T-helper 2 cell treated with Interferon-gamma antibody and Interleukin-4, amounts not matched to agents 100 ng/mL and 5 ng/mL, for 36 hours (primary cell): ENCODE data around the gene ENPP3. TPM values are rescaled to one million over a fixed set of nuclear protein-coding genes. Genes with fewer than 3 reads are reported as not detected.

Experiments
- intact Hi-C: fragments of 100-400 bp; cut with micrococcal nuclease; formaldehyde crosslinking; loops from one replicate; pipeline ENCODE4 v1.15.1; 2023
- total RNA-seq: library from RNA; stranded (reverse); gene quantifications from 2 replicates; pipeline ENCODE4 v1.2.3, GENCODE V29; 2022

The ENPP3 gene
- total RNA-seq, 1 donor from 2014 or later, result 2.7 TPM

DNA sequence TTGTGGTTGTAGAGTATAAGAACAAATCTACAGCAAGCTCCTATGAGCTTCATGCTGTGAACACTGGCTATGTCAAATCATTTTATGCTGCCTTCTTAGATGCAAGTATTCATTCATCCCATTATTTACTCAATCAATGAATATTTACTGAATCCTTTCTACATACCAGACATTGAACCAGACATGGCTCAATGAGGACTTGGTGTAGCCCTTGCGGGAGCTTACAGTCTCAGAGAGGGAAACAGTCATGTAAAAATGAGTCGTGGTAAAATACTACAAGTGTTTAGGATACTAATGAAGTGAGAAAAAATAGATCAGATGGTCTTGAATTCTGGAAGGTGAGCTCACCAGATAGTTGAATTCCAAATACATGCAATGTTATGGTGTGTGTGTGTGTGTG, 125.9 kb downstream of the ENPP3 start:
- intact Hi-C loops, result no loop called here

DNA sequence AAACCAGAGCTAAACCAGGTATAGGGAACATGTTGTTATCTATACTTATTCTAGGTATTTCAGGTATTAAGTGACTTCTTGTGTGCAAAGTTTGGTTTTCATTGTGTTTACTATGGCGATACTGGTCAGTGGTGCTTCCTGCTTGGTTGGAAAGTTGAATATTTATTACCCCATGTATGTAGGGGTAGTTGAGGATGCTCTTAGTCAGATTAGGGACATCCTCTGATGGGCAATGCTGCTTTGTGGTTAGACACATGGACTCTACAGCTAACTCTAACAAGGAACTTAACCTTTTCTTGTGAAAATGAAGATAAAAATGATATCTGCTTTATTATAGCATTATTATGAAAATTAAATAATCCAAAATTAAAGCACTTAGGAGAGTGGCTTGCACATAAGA, 126.6 kb downstream of the ENPP3 start:
- intact Hi-C loops, result no loop called here

DNA sequence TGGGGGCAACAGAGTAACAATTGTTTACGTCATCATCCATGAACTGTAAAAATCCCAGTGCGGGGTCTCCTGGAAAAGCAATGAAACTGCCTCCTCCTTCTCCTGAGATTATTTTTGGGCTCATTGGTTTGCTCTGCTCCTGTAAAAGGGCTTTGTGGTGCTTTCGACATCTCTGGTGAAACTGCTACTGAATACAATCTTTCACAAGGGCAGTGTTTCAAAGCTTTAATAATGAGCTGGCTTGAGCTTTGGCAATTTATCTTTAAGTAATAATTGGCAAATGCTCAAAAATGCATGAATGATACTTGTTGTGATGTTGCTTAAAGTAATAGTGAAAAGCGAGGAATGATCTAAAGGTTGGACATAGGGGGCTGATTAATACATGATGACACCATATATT, 127.2 kb downstream of the ENPP3 start:
- intact Hi-C loops, result no loop called here

DNA sequence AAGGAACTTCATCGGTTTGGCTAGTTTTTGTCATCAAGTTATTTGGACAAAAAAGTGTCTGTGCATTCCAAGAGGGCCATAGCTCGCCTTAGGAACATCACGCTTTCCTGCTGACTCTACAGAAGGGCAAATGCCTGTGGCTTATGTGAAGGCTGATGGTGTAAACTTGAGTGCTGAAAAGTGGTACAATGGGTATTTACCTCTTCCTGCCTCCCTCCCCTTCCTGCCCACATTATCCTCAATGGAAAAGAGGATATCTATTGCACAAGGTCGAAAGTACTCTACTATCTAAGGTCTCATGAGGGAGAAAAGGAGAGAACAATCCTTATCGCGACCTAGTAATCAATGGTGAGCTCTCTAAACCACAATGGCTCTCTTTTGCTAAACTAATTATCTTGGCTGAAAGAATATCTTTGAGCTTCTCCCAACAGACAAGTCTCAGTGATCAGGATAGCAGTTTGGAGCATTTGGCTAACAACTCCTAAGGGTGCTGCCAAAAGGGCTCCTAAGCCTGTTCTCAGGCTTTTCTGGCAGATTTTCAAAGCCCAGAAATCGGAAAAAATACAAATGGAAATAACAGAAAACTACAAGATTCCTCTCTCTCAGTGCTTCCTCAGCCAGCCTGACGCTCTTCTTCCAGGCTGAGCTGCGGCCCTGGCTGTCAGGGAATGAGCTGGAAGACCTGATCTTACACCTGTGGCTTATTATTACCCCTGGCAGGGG, 128.1 kb downstream of the ENPP3 start:
- intact Hi-C loops, result no loop called here

DNA sequence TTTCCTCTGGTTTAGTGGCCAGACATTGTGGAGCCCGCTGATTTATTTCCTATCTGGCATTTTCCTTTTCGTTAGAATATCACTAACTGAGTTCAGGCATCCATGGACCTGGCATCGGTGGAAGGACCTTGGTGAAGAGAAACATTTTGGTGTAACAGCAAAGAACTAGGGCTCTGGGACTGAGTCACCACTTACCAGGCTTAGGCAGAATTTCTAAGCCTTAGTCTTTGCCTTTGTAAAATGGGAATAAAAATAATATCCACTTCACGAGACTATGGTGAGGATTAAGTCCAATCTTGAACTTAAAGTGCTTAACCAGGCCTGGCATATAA, 128.7 kb downstream of the ENPP3 start:
- intact Hi-C loops, result no loop called here

DNA sequence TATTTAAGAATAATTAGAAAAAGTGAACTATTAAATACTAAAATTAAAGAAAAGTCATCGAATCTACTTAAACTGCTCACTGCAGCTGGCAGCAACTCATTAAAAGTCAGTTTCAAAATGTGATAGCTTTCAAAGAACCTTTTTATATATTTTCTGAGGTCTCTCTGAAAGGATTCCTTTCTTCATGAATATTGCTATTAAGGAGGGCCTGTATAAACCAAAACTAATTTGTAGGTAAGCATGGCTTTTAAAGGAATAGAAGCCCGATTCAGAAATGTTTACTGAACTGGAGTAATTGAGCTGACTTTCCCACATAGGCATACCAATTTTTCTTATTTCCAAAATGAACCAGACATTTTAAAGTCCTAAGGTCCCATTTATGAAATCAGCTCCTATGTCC, 129.5 kb downstream of the ENPP3 start:
- intact Hi-C loops, result no loop called here

DNA sequence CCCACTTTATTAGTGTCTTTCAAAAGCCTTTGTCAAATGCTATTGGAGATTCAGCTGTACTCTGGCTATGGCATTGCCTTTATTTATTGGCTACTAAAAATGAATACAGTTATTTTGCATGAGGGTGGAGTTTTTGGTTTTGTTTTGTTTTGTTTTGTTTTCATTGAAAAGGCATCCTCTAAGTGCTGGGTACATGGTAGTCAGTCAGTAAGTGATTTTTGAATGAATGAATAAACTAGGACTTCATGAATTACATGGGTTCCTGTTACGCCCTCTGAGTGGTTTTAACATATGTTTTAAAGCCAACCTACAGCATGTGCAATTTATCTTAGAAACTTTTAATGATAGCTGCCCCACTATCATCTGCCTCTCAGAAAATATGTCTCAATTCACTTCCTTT, 131.9 kb downstream of the ENPP3 start:
- intact Hi-C loops, result no loop called here

DNA sequence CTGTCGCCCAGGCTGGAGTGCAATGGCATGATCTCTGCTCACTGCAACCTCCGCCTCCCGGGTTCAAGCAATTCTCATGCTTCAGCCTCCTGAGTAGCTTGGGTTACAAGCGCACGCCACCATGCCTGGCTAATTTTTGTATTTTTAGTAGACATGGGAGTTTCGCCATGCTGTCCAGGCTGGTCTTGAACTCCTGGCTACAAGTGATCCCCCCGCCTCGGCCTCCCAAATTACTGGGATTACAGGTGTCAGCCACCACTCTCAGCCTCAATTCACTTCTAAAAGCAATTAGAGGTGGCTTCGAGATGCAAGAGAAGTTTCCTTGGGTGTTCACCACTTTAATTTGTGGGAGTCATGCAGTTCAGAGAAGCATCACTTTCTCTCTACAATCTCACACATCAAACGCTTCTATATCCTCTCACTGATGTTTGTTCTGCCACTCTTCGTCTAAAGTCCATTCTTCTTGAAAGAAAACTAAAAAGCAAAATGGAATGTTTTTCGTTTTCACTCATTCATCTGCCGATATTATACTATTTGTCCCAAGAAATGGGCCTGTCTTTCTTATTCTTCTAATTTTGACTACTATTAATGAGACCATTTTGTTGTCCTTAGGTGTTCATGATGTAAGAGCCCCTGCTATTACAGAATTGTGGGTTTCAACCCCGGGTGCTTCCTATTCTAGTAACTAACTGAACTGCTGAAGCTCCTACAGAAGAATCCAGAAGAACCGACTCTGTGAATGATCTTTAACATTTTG, 132.5 kb downstream of the ENPP3 start:
- intact Hi-C loops, result no loop called here

DNA sequence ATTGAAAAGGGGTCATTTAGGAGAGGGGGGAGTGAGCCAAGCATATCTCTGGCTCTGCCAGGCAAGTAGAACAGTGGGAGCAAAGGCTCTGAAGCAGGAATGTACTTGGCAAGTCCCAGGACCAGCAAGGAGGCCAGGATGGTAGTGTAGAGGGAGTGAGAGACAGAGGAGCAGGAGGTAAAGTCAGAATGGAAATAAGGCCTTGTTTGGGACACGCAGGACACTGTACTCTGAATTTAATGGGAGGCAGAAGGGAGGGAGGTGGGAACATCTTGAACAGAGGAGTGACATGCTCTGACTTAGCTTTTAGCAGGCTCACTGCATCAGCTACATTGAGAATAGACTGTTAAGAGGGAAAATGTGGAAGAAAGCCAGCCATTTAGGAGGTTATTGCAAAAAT, 133.7 kb downstream of the ENPP3 start:
- intact Hi-C loops, result no loop called here

DNA sequence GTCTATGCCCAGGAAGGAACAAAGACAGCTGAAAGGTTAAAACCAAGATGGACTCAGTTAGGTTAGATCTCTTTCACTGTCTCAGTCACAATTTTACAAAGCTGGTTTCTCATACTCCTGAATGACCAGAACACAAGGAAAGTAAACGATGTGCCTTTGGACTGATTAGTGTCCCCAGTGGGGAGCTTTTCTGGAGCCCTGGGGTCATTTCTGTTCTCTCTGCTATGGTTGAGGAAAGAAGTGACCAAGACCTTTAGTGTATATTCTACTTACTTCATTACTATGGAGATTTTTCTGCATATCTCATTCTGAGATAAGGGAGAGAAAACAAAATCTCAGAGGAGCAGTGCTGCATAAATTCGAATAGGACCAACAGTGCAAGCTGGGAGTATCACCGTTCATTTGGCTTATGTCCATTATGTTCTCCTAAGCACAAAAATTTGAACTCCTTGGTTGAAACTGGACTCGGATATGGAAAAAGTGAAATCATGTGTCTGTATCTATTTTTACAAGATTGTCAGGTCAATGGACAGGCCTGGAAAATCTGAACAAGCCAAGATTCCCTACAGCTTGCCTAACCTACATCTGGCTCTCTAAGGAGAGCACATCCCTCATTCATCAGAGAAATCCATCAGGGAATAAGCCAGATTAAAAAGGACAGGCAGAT, 136.3 kb downstream of the ENPP3 start:
- intact Hi-C loops, result no loop called here

DNA sequence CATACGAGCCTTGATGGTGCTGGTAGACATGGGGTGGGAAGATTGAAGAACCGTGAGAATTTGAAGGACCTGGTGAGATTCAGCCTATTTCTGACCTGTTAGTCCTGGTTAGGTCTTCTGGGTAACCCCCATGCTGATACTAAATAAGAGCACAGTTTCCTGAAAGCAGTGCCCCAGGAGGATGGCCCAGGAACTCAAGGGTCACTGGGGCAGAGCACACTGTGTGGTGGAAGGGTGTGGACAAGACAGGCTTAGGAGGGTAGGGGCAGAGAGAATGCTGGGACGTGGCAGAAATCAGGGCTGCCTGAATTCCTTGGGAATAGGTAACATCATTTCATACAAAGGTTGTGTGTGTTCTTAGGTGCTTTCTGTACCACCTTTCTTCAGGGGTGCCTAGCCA, 138.8 kb downstream of the ENPP3 start:
- intact Hi-C loops, result no loop called here

DNA sequence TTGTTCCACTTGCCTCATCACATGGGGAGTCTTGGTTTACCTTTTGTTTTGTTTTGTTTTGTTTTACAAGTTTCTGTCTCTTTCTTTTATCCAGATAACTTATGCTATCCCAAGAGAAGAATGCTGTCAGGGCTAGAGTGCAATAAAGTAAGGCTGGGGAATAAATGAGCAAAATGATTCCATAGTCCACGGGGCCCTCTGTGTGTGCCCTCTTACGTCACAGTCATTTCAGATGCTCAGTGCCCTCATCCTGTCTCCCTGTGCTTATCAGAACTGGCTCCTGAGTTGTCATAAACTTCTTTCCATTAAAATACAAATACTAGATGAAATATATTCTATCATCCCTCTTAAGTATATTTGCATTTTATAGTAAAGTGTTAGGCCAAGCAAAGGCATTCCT, 139.9 kb downstream of the ENPP3 start:
- intact Hi-C loops, result no loop called here

DNA sequence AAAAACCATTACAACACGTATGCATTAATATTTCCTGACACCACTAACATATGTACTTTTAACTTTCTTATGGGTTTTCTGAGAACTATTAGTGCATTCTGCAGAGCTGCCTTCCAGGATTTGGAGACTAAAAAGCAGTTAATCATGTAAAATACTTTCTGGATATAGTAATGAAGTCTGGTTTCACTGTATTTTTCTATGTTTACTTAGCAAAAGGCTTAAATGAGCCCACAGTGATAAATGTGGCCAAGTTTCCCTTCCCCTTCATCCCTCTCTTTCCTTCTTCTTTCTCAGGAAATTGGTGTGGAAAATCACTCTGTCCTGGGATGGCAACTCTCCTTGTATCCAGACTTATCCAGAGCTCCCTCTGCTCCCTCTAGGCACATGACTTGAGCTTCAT, 141.1 kb downstream of the ENPP3 start:
- intact Hi-C loops, result no loop called here

DNA sequence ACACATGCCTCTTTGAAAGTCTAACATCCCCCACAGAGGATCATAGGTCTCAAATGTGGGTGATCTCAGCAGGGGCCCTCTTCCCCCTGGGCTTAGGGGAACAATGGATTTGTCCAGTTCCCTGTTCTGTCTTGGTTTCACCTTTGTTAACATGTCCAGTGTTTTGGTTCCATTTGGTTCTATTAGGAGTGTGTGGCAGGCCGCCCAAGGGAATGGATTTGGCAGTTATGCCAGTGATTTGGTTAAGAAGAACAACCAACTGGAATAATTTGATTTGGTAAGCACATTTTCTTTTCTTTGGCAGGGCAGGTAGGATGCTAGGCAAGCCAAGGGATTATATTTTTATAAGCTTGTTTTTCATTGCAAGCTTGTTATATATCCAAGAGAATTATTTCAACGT, 142.2 kb downstream of the ENPP3 start:
- intact Hi-C loops, result no loop called here

DNA sequence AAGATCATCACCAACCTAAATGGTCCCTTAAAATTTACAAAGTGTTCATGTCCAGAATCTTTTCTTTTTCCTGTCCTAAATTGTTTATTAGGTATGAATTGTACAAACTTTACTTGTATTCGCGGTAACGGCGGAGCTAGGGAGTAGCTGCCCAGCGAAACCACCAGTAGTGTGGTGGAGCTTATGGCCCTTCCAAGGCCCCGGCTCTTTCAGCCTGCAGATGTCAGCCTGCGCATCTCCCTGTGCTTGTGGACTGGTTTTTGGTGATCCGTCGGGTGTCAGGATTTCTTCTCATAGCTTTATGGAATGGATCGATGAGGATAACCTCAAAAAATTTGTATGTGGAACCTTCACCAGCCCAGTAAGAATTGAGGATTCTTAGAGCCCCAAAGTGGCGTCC, 143.5 kb downstream of the ENPP3 start:
- intact Hi-C loops, result no loop called here

DNA sequence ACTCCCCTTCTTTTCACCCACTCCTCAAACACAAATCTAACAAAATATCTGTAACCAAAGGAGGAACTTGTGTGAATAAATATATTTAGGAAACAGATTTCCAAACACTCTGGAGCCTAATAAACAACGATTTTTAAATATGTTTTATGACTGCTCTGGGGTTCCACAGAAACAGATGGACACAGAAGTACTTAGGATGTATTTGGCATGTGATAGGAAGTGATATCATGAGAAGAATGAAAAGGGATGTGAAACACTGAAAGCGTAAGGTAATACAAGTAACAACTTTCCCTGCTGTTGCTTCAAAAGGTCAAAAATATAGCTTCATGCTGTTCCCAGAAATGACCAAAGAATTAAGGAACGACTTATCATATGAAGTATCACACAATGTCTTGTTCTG, 144.6 kb downstream of the ENPP3 start:
- intact Hi-C loops, result no loop called here

DNA sequence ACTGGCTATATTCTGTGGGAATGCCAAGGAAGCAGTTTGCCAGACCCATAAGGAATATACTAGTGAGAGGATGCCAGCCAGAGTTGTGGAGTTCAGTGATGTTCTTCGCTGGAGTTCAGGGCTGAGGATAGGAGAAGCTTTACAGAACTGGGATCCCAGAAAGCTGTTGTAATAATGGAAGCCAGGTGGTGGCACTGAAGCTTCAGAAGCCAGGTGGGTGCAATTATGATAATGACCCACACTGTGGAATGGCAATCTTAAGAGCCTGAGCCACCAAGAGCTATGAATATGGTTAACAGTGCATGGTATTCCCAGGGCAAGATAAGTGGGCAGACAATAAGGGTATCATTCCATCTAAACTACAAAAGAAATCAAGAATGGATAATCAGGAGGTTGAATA, 145.7 kb downstream of the ENPP3 start:
- intact Hi-C loops, result no loop called here

DNA sequence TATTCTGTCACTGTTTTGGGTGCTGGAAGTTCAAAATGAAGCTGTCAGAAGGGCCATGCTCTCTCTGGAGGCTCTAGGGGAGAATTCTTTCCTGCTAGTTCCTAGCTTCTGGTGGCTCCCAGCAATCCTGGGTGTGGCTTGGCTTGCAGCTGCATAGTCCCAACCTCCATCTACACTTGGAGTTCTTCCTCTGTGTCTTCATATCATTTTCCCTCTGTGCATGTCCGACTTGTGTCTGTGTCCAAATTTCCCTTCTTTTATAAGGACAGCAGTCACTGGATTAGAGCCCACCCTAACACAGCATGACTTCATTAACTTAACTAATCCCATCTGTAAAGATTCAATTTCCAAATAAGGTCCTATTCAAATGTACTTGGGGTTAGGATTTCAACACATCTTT, 147.5 kb downstream of the ENPP3 start:
- intact Hi-C loops, result no loop called here

DNA sequence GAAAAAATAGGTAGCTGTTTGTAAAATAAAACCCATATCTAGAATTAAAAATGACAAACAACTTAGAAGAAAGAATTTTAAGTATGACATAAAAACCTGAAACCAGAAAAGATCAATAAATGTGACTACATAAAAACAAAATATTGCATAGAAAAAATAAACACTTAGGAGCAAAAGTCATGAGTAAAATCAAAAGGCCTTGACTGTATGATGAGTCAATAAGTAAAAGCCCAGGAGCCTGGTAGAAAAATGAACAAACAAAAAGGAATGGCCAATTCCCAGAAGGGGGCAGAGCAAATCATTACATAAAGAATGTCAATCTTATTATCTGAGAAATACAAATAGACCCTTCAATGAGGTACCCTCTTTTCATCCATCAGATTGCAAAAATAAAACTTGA, 150.0 kb downstream of the ENPP3 start:
- intact Hi-C loops, result no loop called here

DNA sequence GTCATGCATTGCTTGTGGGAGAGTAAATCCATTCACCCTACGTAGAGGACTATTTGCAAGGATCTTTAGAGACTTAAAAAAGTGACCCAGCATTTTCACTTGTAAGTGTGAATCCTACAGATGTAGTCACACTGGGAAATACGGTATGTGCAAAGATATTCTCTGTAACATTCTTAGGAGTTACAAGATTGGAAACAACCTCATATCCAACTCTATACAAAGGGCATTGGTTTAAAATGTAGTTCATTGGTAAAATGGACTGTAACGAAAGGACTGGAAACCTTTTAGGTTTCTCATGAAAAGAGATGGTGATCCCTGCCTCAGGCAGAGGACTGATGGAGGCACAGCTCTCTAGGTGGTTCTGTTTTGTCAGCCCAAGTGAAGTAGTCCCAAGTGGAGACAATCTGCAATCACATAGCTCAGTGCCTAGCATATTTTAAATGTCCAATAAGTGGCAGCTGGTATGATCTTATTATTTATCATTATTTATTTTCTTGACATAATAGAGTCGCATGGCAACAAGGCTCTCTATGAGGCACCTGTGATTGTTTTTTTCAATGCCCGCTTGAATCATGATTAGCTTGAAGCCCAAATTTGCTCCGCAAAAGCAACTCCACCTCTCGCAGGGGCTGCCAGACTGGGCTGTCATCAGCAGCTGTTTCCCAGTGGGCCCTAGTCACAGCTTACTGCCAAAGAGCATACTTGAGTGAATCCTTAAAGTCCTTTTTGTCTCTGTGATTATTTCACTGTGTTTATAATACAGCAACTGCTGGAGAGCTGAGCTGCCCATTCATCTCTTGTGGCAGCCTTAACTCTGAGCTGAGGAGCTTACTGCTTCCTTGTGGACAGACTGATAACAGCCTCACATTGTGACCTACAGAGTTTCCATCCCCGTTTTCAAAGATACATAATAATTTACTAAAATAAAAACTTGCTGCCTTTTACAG, 150.9 kb downstream of the ENPP3 start:
- intact Hi-C loops, result loop anchor here (2.0 kb wide), 1 partner anchor 21 kb away; the partner anchor contains the start of gene ENPP1

DNA sequence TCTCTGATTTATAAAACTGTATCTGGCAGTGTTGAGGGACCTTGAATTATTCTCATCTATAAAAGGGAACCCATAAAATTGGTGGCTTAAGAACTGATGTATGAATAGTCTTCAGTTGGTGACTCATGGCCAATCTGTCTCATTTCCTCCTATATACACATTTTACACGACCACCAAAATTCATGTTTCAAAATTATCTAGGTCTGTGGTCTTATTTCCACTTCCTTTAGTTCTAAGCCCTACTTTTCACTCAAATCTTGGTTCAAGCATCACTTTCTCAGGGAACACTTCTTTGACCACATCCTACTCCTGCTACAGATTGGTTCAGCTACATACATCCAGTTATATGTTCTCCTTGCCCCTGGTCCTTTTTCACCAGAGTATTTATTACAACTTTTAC, 152.1 kb downstream of the ENPP3 start:
- intact Hi-C loops, result loop anchor here (2.0 kb wide), 1 partner anchor 20 kb away; the partner anchor contains the start of gene ENPP1
